HEK293T (cell line): ENCODE results near the gene KCNJ18.

Source experiments
- BHLHE40 ChIP-seq: fragments of 450-650 bp; IDR thresholded peaks from 2 replicates; pipeline ENCODE4 v1.6.1; 2016; ENCODE audit warnings: mild to moderate bottlenecking, moderate library complexity, borderline replicate concordance
- NFRKB ChIP-seq: fragments of 450-650 bp; IDR thresholded peaks from 2 replicates; pipeline ENCODE4 v1.6.1; 2016; ENCODE audit warnings: mild to moderate bottlenecking, moderate library complexity
- PKNOX1 ChIP-seq: fragments of 450-650 bp; IDR thresholded peaks from 2 replicates; pipeline ENCODE4 v1.6.1; 2016
- SP1 ChIP-seq: fragments of 450-650 bp; IDR thresholded peaks from 2 replicates; pipeline ENCODE4 v1.6.1; 2017
- TARDBP ChIP-seq: fragments of 450-650 bp; IDR thresholded peaks from 2 replicates; pipeline ENCODE4 v1.6.1; 2016

GRCh38 chr17:21742326-21742725, 50.0 kb downstream of the KCNJ18 start:
- TF ChIP-seq SP1 (no peak), PKNOX1 (no peak), BHLHE40 (no peak), NFRKB (no peak), TARDBP (no peak)
